ENCODE results near the gene STRIP2.

GRCh38 chr7:129417073-129417472, 17.2 kb upstream of the STRIP2 start:
- TF ChIP-seq CTCF (conservative IDR thresholded peaks at IDR 0.05; ENCODE audit: low read length) (no peak), EZH2phosphoT487 (IDR thresholded peaks at IDR 0.05; ENCODE audit: borderline replicate concordance, low read depth, low read length) (no peak)

Measured in OCI-LY7 (cell line).